Fibroblast of skin of right quadriceps (primary cell): ENCODE data around the gene ATP13A3.
"Not testable (repeated sequence)": the region's sequence is repeated elsewhere in the genome, so short reads cannot be mapped to it uniquely, and the experiment has no call there.

Experiments used
- DNase-seq: peaks from one replicate; pipeline ENCODE4 v3.0.0-alpha.2; 2013

Gene ATP13A3

GRCh38 chr3:194497799-194498575 lies 11.2 kb upstream of the ATP13A3 start:
- DNase-seq: no peak

- DNase-seq: no peak
Measured at GRCh38 chr3:194496217-194496919, 9.6 kb upstream of the ATP13A3 start.

GRCh38 chr3:194494951-194495374 lies 8.2 kb upstream of the ATP13A3 start:
- no peak for DNase-seq

- DNase-seq: peak; percentile 84
Measured at GRCh38 chr3:194493995-194494927, 7.5 kb upstream of the ATP13A3 start.

GRCh38 chr3:194492001-194492400 lies 5.2 kb upstream of the ATP13A3 start:
- DNase-seq: no peak

- peak; percentile 58 for DNase-seq
Measured at GRCh38 chr3:194489736-194490612, 3.2 kb upstream of the ATP13A3 start.

- DNase-seq: peak; percentile 47
Measured at GRCh38 chr3:194488055-194488742, 1.4 kb upstream of the ATP13A3 start.

- DNase-seq: peak; percentile 32
Measured at GRCh38 chr3:194487289-194488054, 670 bp upstream of the ATP13A3 start.

GRCh38 chr3:194485881-194486539 lies 792 bp downstream of the ATP13A3 start:
- no peak for DNase-seq

- DNase-seq: peak; percentile 59
Measured at GRCh38 chr3:194485468-194485880, 1.3 kb downstream of the ATP13A3 start.

- DNase-seq: no peak
Measured at GRCh38 chr3:194484614-194485013, 2.2 kb downstream of the ATP13A3 start.

GRCh38 chr3:194483850-194484249 lies 3.0 kb downstream of the ATP13A3 start:
- no peak for DNase-seq

- not testable (repeated sequence) for DNase-seq
Measured at GRCh38 chr3:194482830-194483229, 4.0 kb downstream of the ATP13A3 start.

- no peak for DNase-seq
Measured at GRCh38 chr3:194482196-194482593, 4.6 kb downstream of the ATP13A3 start.

GRCh38 chr3:194481525-194482195 lies 5.1 kb downstream of the ATP13A3 start:
- no peak for DNase-seq

- peak; percentile 79 for DNase-seq
Measured at GRCh38 chr3:194481103-194481502, 5.7 kb downstream of the ATP13A3 start.

GRCh38 chr3:194476784-194477183 lies 10.0 kb downstream of the ATP13A3 start:
- no peak for DNase-seq

GRCh38 chr3:194475978-194476377 lies 10.8 kb downstream of the ATP13A3 start:
- no peak for DNase-seq

- DNase-seq: no peak
Measured at GRCh38 chr3:194475138-194475932, 11.5 kb downstream of the ATP13A3 start.
